Upper lobe of right lung (tissue), 1 donor: ENCODE data around the gene MPP4. TPM values are rescaled to one million over a fixed set of nuclear protein-coding genes. Genes with fewer than 3 reads are reported as not detected.

Experiments
- ATAC-seq: fragments of 200-7000 bp; cut with Tn5 transposase; one replicate; pipeline ENCODE4 v1.9.1; 2020; ENCODE audit warnings: mild to moderate bottlenecking, moderate library complexity
- DNase-seq: peaks from one replicate; pipeline ENCODE4 v3.0.0-alpha.2; 2020
- H3K27ac ChIP-seq: fragments of 200-600 bp; one replicate; pipeline ENCODE4 v1.8.0; 2022
- H3K27me3 ChIP-seq: fragments of 200-600 bp; one replicate; pipeline ENCODE4 v1.8.0; 2022; ENCODE audit warnings: mild to moderate bottlenecking
- H3K36me3 ChIP-seq: fragments of 200-600 bp; one replicate; pipeline ENCODE4 v1.8.0; 2022
- H3K4me1 ChIP-seq: fragments of 200-600 bp; one replicate; pipeline ENCODE4 v1.8.0; 2022
- H3K4me3 ChIP-seq: fragments of 200-600 bp; one replicate; pipeline ENCODE4 v1.8.0; 2022; ENCODE audit warnings: mild to moderate bottlenecking
- H3K9me3 ChIP-seq: fragments of 200-600 bp; one replicate; pipeline ENCODE4 v1.8.0; 2022
- CTCF ChIP-seq: fragments of 200-600 bp; IDR thresholded peaks from one replicate; pipeline ENCODE4 v1.8.0; 2022; ENCODE audit warnings: antibody characterized with exemption
- intact Hi-C: fragments of 100-400 bp; cut with DNase I; formaldehyde crosslinking; loops from one replicate; pipeline ENCODE4 v1.11.0; 2022
- total RNA-seq: library from RNA; stranded (reverse); fragmentation: NEBNext Ultra II Directional; extraction: Animal tissue kit (Norgen Biotek cat#: 25700); gene quantifications from one replicate; pipeline ENCODE4 v1.2.1, GENCODE V29; 2021
- donor health status: DM: no; HTN: yes; CAD: no; lungs with severe emphysema.

The MPP4 gene
- total RNA-seq, 1 donor from 2014 or later, result 0.17 TPM

GRCh38 chr2:201607568-201607967 is 90.9 kb downstream of the MPP4 start:
- no peaks in the 10 kb centered on the region for H3K9me3 ChIP-seq
- intact Hi-C loops, result no loop called here
- no peak overlapping the region for H3K4me3 ChIP-seq
- no peak for ATAC-seq
- no peaks in the 10 kb centered on the region for H3K4me1 ChIP-seq
- no peak overlapping the region for H3K27ac ChIP-seq
- DNase-seq, result no peak
- no peaks in the 10 kb centered on the region for H3K27me3 ChIP-seq
- no peak for TF ChIP-seq CTCF
- H3K36me3 ChIP-seq, result no peaks in the 10 kb centered on the region

DNA sequence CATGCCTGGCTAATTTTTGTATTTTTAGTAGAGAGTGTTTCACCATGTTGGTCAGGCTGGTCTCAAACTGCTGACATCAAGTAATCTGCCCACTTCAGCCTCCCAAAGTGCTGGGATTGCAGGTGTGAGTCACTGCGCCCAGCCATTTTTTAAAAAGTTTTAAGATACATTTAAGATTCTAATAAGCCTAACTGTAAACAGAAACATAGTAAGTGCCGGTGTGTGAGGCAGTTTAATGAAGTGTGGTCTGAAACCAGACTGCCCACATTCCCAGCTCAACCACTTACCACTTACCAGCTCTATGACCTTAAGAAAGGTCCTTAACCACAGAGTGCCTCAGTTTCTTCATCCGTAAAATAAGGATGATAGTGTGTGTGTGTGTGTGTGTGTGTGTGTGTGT is 97.5 kb downstream of the MPP4 start:
- no peak for TF ChIP-seq CTCF
- intact Hi-C loops, result no loop called here
- H3K4me3 ChIP-seq, result no peak overlapping the region
- H3K9me3 ChIP-seq, result no peaks in the 10 kb centered on the region
- H3K27ac ChIP-seq, result no peak overlapping the region
- peak; percentile 77 for ATAC-seq
- no peaks in the 10 kb centered on the region for H3K27me3 ChIP-seq
- no peaks in the 10 kb centered on the region for H3K36me3 ChIP-seq
- H3K4me1 ChIP-seq, result no peaks in the 10 kb centered on the region
- no peak for DNase-seq

GRCh38 chr2:201597397-201597796 is 101.0 kb downstream of the MPP4 start:
- ATAC-seq (no peak), DNase-seq (no peak)
- H3K27ac ChIP-seq, result no peak overlapping the region
- no peaks in the 10 kb centered on the region for H3K4me1 ChIP-seq
- H3K4me3 ChIP-seq, result no peak overlapping the region
- no peaks in the 10 kb centered on the region for H3K9me3 ChIP-seq
- intact Hi-C loops, result no loop called here
- no peaks in the 10 kb centered on the region for H3K27me3 ChIP-seq
- no peaks in the 10 kb centered on the region for H3K36me3 ChIP-seq
- TF ChIP-seq CTCF, result no peak

Other genes with a start within 250 kb of the MPP4 start
- gene TRAK2, start 247.2 kb downstream of the MPP4 start, total RNA-seq, result 78.0 TPM
- gene STRADB, start 246.9 kb downstream of the MPP4 start, total RNA-seq, result 18.9 TPM
- 13.7 TPM for gene TMEM237, start 55.1 kb downstream of the MPP4 start, total RNA-seq
- gene ALS2, start 82.3 kb upstream of the MPP4 start, total RNA-seq, result 26.2 TPM
- 6.0 TPM for gene CDK15, start 107.9 kb upstream of the MPP4 start, total RNA-seq